HL-60/S4 treated with phorbol 12-myristate 13-acetate at 8.2 ng/mL for 4 days and 3 days (cell line): ENCODE measurements around the gene AGBL4.

Experiments used
- in situ Hi-C: fragments of 300-500 bp; cut with MboI; formaldehyde crosslinking; loops from 2 replicates; pipeline ENCODE4 v1.15.0; 2022; ENCODE audit warnings: low sequenced_read_pairs

AGBL4 gene

DNA sequence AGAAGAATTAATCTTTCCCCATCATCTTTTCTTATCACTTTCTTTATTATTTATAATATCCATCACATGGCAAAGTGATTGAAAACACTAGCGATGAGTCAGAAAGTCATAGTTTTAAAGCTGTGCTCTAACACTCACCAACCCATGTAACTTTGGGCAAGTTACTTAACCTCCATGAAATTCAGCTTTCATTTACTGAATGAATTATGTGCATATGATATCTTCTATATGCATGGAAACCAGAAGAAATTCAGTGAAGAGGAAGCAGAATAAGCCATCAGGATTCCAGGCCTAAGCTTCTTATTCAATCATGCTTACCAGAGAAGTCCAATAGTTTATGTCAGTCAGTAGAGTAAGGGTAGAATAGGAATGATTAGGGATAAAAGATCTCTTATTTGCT, 300.1 kb downstream of the AGBL4 start:
- in situ Hi-C loops: no loop called here

GRCh38 chr1:49694251-49694827, 329.4 kb downstream of the AGBL4 start:
- in situ Hi-C loops: no loop called here

- in situ Hi-C loops: no loop called here
Observed at GRCh38 chr1:49686107-49686506, 337.6 kb downstream of the AGBL4 start.

GRCh38 chr1:49677706-49678105, 346.0 kb downstream of the AGBL4 start:
- in situ Hi-C loops: no loop called here

GRCh38 chr1:49651136-49651535, 372.6 kb downstream of the AGBL4 start:
- in situ Hi-C loops: no loop called here

- in situ Hi-C loops: no loop called here
Observed at GRCh38 chr1:49630156-49630555, 393.6 kb downstream of the AGBL4 start.

GRCh38 chr1:49627781-49628180, 396.0 kb downstream of the AGBL4 start:
- in situ Hi-C loops: no loop called here

DNA sequence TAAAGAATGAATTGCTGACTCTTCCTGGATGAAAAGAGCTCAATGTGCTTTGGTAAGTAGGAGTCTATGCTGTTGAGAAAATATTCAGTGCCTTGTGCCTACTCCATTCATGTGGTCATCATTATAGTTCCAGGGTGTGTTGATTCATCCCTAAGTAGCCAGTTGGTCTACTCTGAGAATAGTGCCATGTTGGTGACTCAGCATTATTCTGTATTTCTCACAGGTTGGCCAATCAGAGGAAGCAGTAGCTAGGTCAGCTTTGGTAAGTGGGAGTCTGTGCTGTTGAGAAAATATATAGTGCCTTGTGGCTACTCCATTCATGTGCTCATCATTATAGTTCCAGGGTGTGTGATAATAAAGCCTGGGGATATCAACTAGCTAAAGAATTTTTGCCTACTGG, 397.3 kb downstream of the AGBL4 start:
- in situ Hi-C loops: no loop called here

DNA sequence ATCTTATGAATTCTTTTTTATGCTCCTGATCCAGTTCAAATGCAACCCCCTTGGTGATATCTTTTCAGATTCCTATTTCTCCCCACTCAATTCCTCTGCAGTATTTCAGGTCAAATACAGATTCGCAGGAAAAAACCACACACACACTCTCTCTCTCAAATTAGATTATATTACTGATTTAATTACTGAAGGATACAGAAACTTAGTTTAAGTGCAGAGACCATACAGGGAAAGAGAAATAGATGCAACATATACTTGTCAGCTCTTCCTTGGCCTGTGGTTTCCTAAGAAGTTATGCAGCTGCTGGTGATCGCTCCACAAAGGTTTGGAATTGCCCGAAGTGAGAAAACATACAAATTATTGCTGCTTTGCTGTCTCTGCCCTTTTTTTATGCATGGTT, 400.9 kb downstream of the AGBL4 start:
- in situ Hi-C loops: no loop called here

- in situ Hi-C loops: no loop called here
Observed at GRCh38 chr1:49606082-49606481, 417.7 kb downstream of the AGBL4 start.

DNA sequence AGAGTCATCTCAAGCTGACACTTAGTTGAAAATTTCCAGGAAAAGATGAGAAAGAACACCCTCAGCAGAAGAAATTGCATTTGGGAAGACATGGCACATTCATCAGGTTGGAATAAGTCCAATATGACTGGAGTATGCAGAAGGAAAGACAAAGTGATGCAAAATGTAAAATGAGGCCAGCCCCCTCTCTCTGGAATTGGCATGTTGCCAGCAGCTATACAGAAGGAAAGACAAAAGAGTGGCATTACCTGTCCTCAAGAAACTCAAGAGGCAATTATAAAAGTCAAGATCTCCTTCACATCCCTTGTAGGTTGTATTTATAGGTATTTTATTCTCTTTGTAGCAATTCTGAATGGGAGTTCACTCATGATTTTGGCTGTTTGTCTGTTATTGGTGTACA, 426.3 kb downstream of the AGBL4 start:
- in situ Hi-C loops: no loop called here

DNA sequence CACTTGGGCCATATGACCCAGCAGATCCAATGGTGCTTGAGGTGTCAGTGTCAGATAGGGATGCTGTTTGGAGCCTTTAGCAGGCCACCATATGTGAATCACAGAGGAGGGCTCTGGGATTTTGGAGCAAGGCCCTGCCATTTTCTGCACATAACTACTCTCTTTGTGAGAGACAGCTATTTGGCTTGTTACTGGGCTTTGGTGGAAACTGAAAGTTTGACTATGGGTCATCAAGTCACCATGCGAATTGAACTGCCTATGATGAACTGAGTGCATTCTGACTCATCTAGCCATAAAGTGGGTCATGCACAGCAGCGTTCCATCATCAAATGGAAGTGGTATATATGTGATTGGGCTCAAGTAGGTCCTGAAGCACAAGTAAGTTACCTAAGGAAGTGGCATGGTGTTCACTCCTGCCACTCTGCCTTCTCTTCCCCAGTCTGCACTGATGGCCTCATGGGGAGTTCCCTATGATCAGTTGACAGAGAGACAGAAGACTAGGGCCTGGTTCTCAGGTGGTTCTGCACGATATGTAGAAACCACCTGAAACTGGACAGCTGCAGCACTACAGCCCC, 447.3 kb downstream of the AGBL4 start:
- in situ Hi-C loops: no loop called here

DNA sequence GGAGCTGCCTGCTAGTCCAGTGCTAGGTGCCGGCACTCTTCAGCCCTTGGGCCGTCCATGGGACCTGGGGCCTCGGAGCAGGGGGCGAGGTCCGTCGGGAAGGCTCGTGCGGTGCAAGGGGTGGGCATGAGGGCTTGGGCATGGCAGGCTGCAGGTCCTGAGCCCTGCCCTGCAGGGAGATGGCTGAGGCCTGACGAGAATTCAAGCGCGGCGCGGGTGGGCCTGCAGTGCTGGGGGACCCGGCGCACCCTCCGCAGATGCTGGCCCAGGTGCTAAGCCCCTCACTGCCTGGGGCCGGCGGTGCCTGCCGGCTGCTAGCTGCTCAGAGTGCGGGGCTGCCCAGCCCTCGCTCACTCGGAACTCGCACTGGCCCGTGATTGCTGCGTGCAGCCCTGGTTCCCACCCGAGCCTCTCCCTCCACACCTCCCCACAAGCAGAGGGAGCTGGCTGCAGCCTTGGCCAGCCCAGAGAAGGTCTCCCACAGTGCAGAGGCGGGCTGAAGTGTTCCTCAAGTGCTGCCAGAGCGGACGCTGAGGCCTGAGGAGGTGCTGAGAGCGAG, 467.0 kb downstream of the AGBL4 start:
- in situ Hi-C loops: no loop called here

GRCh38 chr1:49552101-49552500, 471.7 kb downstream of the AGBL4 start:
- in situ Hi-C loops: no loop called here

- in situ Hi-C loops: no loop called here
Observed at GRCh38 chr1:49544615-49545014, 479.1 kb downstream of the AGBL4 start.

- in situ Hi-C loops: no loop called here
Observed at GRCh38 chr1:49541096-49541752, 482.5 kb downstream of the AGBL4 start.

- in situ Hi-C loops: no loop called here
Observed at GRCh38 chr1:49527606-49528305, 496.0 kb downstream of the AGBL4 start.

DNA sequence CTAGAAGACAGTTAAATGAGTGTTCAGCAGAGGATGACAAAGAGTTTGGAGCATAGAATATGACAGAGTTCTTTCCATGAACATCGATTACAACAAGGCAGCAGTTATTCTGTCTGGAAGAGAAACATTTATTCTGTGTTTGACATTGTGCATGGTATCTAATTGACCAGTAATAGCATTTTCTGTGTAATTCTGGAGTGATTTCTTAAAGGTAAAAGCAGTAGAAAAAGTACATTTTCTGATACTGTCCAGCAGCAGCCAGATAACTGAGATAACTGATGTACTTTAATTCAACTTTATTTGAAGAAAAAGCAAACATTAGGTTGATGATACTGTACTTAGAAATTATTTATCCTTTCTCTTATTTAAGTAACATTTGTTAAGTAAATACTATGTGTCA, 497.1 kb downstream of the AGBL4 start:
- in situ Hi-C loops: no loop called here

DNA sequence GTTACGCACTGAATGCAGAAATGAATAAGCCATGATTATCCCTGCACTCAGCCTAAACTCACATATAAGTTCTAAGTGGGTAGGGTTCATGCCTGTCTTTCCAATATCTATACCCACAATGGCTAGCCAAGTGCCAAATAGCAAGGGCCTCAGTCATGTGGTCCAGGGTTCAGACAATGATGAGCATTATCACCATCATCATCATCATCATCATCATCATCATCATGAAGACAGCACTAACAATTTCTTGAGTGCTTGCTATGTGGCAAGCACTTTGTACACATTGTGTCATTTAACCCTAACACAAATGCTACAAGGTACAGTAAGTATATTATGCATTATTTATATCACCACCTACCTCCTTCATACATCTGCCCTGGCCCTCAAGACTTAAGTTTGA, 500.0 kb downstream of the AGBL4 start:
- in situ Hi-C loops: no loop called here

DNA sequence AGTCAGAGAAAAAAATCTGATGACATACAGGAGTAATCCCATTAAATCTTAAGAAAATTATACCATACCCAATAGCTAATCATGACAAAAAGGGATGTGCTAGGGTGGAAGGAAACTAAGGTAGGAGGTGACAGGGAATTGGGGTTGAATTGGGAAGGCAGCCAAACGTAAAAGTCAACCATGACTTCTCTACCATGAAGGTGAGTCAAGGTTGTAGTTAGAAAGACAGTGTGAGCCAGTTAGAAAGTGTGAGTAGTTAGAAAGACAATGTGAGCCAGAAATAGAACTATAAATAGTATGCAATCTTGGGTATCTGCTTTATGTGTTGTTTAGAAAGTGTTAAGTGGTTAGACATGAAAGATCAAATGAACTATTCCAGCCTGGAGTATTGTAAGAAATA, 556.8 kb downstream of the AGBL4 start:
- in situ Hi-C loops: no loop called here

DNA sequence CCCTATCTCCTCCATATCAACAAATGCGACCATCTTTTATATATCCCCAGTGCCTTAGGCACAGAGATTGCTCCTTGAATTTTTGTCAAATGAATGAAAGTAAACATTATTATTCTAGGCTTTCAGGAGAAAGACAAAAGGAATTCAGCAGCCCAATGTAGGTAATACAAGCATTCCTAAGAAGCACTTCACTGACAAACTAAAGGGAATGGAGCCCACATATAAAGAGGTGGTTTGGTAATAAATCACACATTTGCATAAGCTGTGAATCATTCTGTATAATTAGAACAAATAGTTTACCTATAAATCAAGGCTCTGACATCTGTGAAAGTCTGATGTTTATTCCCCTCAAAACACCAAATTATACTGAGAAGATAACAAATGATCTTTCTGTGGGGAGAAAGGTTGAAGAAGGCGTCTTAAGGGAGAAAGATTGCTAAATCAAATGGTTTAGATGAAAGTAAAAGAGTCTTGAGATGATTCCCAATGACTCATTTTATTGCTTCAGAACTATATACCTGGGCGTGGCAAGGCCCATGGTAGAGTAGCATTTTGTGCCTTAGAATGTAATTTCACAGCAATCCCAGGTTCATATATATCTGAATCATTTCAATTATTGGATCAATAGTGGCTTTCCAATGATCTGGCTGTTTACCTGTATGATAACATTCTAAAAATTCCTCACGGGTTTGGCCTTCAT, 558.1 kb downstream of the AGBL4 start:
- in situ Hi-C loops: no loop called here
